CD8-positive, alpha-beta memory T cell (primary cell): ENCODE results near the gene PCDHGA5. TPM values are rescaled to one million over a fixed set of nuclear protein-coding genes. Genes with fewer than 3 reads are reported as not detected.
A peak's percentile ranks its signal among the peaks of the same experiment; 100 is the strongest.
"Not testable (repeated sequence)": the region's sequence is repeated elsewhere in the genome, so short reads cannot be mapped to it uniquely, and the experiment has no call there.

Experiments
- CTCF ChIA-PET: fragments of 350-600 bp; sonication (Branson Sonifier 250); formaldehyde crosslinking; loops from one replicate; lab custom pipeline; 2021; ENCODE audit warnings: antibody characterized with exemption; lab: Charles Lee
- POLR2A ChIA-PET: fragments of 350-600 bp; sonication (Branson Sonifier 250); formaldehyde crosslinking; loops from one replicate; lab custom pipeline; 2021; ENCODE audit warnings: antibody characterized with exemption; lab: Charles Lee
- DNase-seq, 5 donors: peaks; one replicate each; pipeline versions ENCODE4 v3.0.0 to v3.0.0-alpha.2; 2020 to 2022; ENCODE audit warnings: mixed read lengths in 1 of 5
- H3K27ac ChIP-seq: one replicate; pipeline ENCODE4 v1.7.0; 2013; ENCODE audit warnings: low read depth, mild to moderate bottlenecking, low read length, moderate library complexity
- H3K27me3 ChIP-seq: 2 replicates; pipeline ENCODE4 v1.7.0; 2013; ENCODE audit warnings: low read length, mild to moderate bottlenecking; ENCODE audit not compliant: insufficient read depth, poor library complexity, severe bottlenecking
- H3K36me3 ChIP-seq: 2 replicates; pipeline ENCODE4 v1.7.0; 2013; ENCODE audit warnings: mild to moderate bottlenecking, low read length, moderate library complexity; ENCODE audit not compliant: insufficient read depth
- H3K4me1 ChIP-seq: 2 replicates; pipeline ENCODE4 v1.7.0; 2013; ENCODE audit warnings: mild to moderate bottlenecking, low read length, moderate library complexity; ENCODE audit not compliant: insufficient read depth
- H3K4me3 ChIP-seq: 2 replicates; pipeline ENCODE4 v1.7.0; 2013; ENCODE audit warnings: mild to moderate bottlenecking, low read length
- H3K9me3 ChIP-seq: 2 replicates; pipeline ENCODE4 v1.7.0; 2013; ENCODE audit warnings: mild to moderate bottlenecking, low read length
- H3K27ac Mint-ChIP-seq, 8 donors: one replicate each; pipeline ENCODE4 v1.8.0; 2020 to 2021; ENCODE audit warnings: mixed read lengths in 8 of 8, mild to moderate bottlenecking in 6 of 8, inconsistent platforms in 3 of 8, moderate library complexity in 3 of 8
- H3K27me3 Mint-ChIP-seq, 2 donors: one replicate each; pipeline ENCODE4 v1.8.0; 2020 to 2021; ENCODE audit warnings: mixed read lengths in 2 of 2, mild to moderate bottlenecking in 1 of 2, moderate library complexity in 1 of 2
- H3K36me3 Mint-ChIP-seq, 3 donors: one replicate each; pipeline ENCODE4 v1.8.0; 2020 to 2021; ENCODE audit warnings: mixed read lengths in 3 of 3, inconsistent platforms in 1 of 3, mild to moderate bottlenecking in 1 of 3
- H3K4me1 Mint-ChIP-seq, 3 donors: one replicate each; pipeline ENCODE4 v1.8.0; 2020 to 2021; ENCODE audit warnings: mixed read lengths in 3 of 3, inconsistent platforms in 1 of 3, mild to moderate bottlenecking in 1 of 3
- H3K4me3 Mint-ChIP-seq, 7 donors: one replicate each; pipeline ENCODE4 v1.8.0; 2020 to 2021; ENCODE audit warnings: mixed read lengths in 7 of 7, mild to moderate bottlenecking in 6 of 7, moderate library complexity in 4 of 7, inconsistent platforms in 2 of 7
- H3K9me3 Mint-ChIP-seq, 5 donors: one replicate each; pipeline ENCODE4 v1.8.0; 2020 to 2022; ENCODE audit warnings: mixed read lengths in 5 of 5, mild to moderate bottlenecking in 3 of 5, moderate library complexity in 2 of 5, inconsistent platforms in 1 of 5
- polyA plus RNA-seq: library from polyadenylated mRNA; unstranded; fragments of 300-500 nt; fragmentation: Illumina TruSeq; gene quantifications from one replicate; pipeline ENCODE4 v1.2.3, GENCODE V29; 2021
- total RNA-seq, 2 experiments: library from RNA; stranded (reverse); gene quantifications; one replicate each; pipeline ENCODE4 v1.2.3, GENCODE V29; 2021

PCDHGA5 gene
- total and polyA plus RNA-seq, 3 experiments from 2014 or later = 0.09 to 0.11 TPM; not detected in 1

- no peak within 1 kb of the TSS for H3K4me3 ChIP-seq
- no peak within 1 kb of the TSS for H3K27ac ChIP-seq
- no peaks in the 10 kb centered on the region for H3K4me1 Mint-ChIP-seq
- CTCF ChIA-PET = no interaction called here
- no peaks in the 10 kb centered on the region for H3K9me3 ChIP-seq
- H3K4me3 Mint-ChIP-seq = peak within 1 kb of the TSS in 1 of 7 donors; percentile 23
- no peaks in the 10 kb centered on the region for H3K36me3 ChIP-seq
- H3K27me3 Mint-ChIP-seq = peaks cover 61 to 64% of the 10 kb centered on the region in 2 donors
- H3K27ac Mint-ChIP-seq = no peak within 1 kb of the TSS
- peaks cover 29 to 66% (median 59%) of the 10 kb centered on the region in 5 donors for H3K9me3 Mint-ChIP-seq
- peaks cover 22% of the 10 kb centered on the region for H3K27me3 ChIP-seq
- H3K4me1 ChIP-seq = no peaks in the 10 kb centered on the region
- POLR2A ChIA-PET = no interaction called here
- H3K36me3 Mint-ChIP-seq = peaks cover 2 to 20% (median 2%) of the 10 kb centered on the region in 3 donors
- DNase-seq = no peak
Measured at GRCh38 chr5:141392429-141393198, 28.7 kb downstream of the PCDHGA5 start, which contains the start of gene PCDHGA8. TSS of gene PCDHGA8 (plus strand) at chr5:141392633. CDS start at chr5:141392814, 181 bp downstream.

- H3K9me3 Mint-ChIP-seq = peaks cover 28 to 64% (median 58%) of the 10 kb centered on the region in 5 donors
- peaks cover 22% of the 10 kb centered on the region for H3K27me3 ChIP-seq
- H3K36me3 ChIP-seq = no peaks in the 10 kb centered on the region
- no peak overlapping the region for H3K4me3 ChIP-seq
- H3K27me3 Mint-ChIP-seq = peaks cover 59 to 62% of the 10 kb centered on the region in 2 donors
- no peaks in the 10 kb centered on the region for H3K9me3 ChIP-seq
- H3K27ac Mint-ChIP-seq = no peak overlapping the region
- CTCF ChIA-PET = no interaction called here
- POLR2A ChIA-PET = no interaction called here
- H3K4me1 ChIP-seq = no peaks in the 10 kb centered on the region
- H3K36me3 Mint-ChIP-seq = peaks cover 2 to 20% (median 2%) of the 10 kb centered on the region in 3 donors
- no peak overlapping the region for H3K27ac ChIP-seq
- no peaks in the 10 kb centered on the region for H3K4me1 Mint-ChIP-seq
- DNase-seq = no peak
- H3K4me3 Mint-ChIP-seq = no peak overlapping the region
Measured at GRCh38 chr5:141393267-141393666, 29.3 kb downstream of the PCDHGA5 start.

GRCh38 chr5:141394401-141395187 is 30.6 kb downstream of the PCDHGA5 start:
- H3K4me1 Mint-ChIP-seq, POLR2A ChIA-PET, DNase-seq, H3K27ac ChIP-seq, H3K4me3 ChIP-seq, H3K9me3 ChIP-seq, H3K36me3 ChIP-seq, H3K4me1 ChIP-seq, CTCF ChIA-PET, H3K4me3 Mint-ChIP-seq: not testable (repeated sequence)
- H3K36me3 Mint-ChIP-seq = peaks cover 2 to 15% (median 2%) of the 10 kb centered on the region in 3 donors
- peaks cover 59 to 61% of the 10 kb centered on the region in 2 donors for H3K27me3 Mint-ChIP-seq
- peak overlapping the region in 1 of 8 donors; percentile 89 for H3K27ac Mint-ChIP-seq
- H3K9me3 Mint-ChIP-seq = peaks cover 20 to 65% (median 56%) of the 10 kb centered on the region in 5 donors
- peaks cover 22% of the 10 kb centered on the region for H3K27me3 ChIP-seq

- Mint-ChIP-seq H3K27me3 (peaks cover 55 to 56% of the 10 kb centered on the region in 2 donors), H3K36me3 (peaks cover 0 to 13% (median 3%) of the 10 kb centered on the region in 3 donors), H3K4me3 (peak within 1 kb of the TSS in 4 of 7 donors; percentile 5 to 54 (median 40)), H3K9me3 (peaks cover 18 to 57% (median 52%) of the 10 kb centered on the region in 5 donors)
- H3K27ac Mint-ChIP-seq, H3K27ac ChIP-seq, H3K4me3 ChIP-seq, H3K9me3 ChIP-seq, H3K4me1 ChIP-seq, H3K36me3 ChIP-seq, POLR2A ChIA-PET, H3K4me1 Mint-ChIP-seq, DNase-seq: not testable (repeated sequence)
- H3K27me3 ChIP-seq = peaks cover 24% of the 10 kb centered on the region
- CTCF ChIA-PET = interaction anchor here (0.8 to 1.8 kb wide), 3 partner anchors 15 to 166 kb away, joined by 3 to 7 read pairs (median 3); partner anchors contain the start of genes PCDHGA10 and PCDHGB3
Measured at GRCh38 chr5:141397756-141398551, 34.0 kb downstream of the PCDHGA5 start, which contains the start of gene PCDHGB5. TSS of gene PCDHGB5 (plus strand) at chr5:141397947. CDS start at chr5:141398128, 181 bp downstream.

- H3K27me3 ChIP-seq = peaks cover 21% of the 10 kb centered on the region
- peaks cover 56 to 59% of the 10 kb centered on the region in 2 donors for H3K27me3 Mint-ChIP-seq
- no peak overlapping the region for H3K27ac Mint-ChIP-seq
- H3K9me3 Mint-ChIP-seq = peaks cover 17 to 55% (median 52%) of the 10 kb centered on the region in 5 donors
- no peaks in the 10 kb centered on the region for H3K4me1 ChIP-seq
- POLR2A ChIA-PET = no interaction called here
- peaks cover 0 to 11% (median 3%) of the 10 kb centered on the region in 3 donors for H3K36me3 Mint-ChIP-seq
- no peak overlapping the region for H3K4me3 Mint-ChIP-seq
- H3K9me3 ChIP-seq = no peaks in the 10 kb centered on the region
- H3K4me3 ChIP-seq = no peak overlapping the region
- H3K36me3 ChIP-seq = no peaks in the 10 kb centered on the region
- H3K27ac ChIP-seq = no peak overlapping the region
- H3K4me1 Mint-ChIP-seq = no peaks in the 10 kb centered on the region
- DNase-seq = no peak
- CTCF ChIA-PET = interaction anchor here (0.8 to 1.8 kb wide), 2 partner anchors 14 to 165 kb away, joined by 3 to 7 read pairs; partner anchors contain the start of gene PCDHGA10
Measured at GRCh38 chr5:141398608-141399007, 34.6 kb downstream of the PCDHGA5 start.

- no peaks in the 10 kb centered on the region for H3K4me1 Mint-ChIP-seq
- Histone ChIP-seq H3K36me3 (no peaks in the 10 kb centered on the region), H3K4me3 (no peak overlapping the region), H3K4me1 (no peaks in the 10 kb centered on the region), H3K27me3 (peaks cover 18% of the 10 kb centered on the region), H3K9me3 (no peaks in the 10 kb centered on the region), H3K27ac (no peak overlapping the region)
- H3K36me3 Mint-ChIP-seq = peaks cover 0 to 5% (median 3%) of the 10 kb centered on the region in 3 donors
- no peak for DNase-seq
- CTCF ChIA-PET = no interaction called here
- no peak overlapping the region for H3K27ac Mint-ChIP-seq
- POLR2A ChIA-PET = no interaction called here
- peaks cover 14 to 56% (median 53%) of the 10 kb centered on the region in 5 donors for H3K9me3 Mint-ChIP-seq
- peak overlapping the region in 1 of 7 donors; percentile 54 for H3K4me3 Mint-ChIP-seq
- H3K27me3 Mint-ChIP-seq = peaks cover 57 to 62% of the 10 kb centered on the region in 2 donors
Measured at GRCh38 chr5:141399555-141400258, 35.7 kb downstream of the PCDHGA5 start.
